Activated T-helper 1 cell treated with Interleukin-2 at 50 U/mL for 16 hours (primary cell): ENCODE results near the gene XPNPEP3.
A peak's percentile ranks its signal among the peaks of the same experiment; 100 is the strongest.

Source experiments
- DNase-seq: peaks from one replicate; pipeline ENCODE4 v3.0.0-alpha.2; 2020; ENCODE audit warnings: low read depth

XPNPEP3 gene

DNA sequence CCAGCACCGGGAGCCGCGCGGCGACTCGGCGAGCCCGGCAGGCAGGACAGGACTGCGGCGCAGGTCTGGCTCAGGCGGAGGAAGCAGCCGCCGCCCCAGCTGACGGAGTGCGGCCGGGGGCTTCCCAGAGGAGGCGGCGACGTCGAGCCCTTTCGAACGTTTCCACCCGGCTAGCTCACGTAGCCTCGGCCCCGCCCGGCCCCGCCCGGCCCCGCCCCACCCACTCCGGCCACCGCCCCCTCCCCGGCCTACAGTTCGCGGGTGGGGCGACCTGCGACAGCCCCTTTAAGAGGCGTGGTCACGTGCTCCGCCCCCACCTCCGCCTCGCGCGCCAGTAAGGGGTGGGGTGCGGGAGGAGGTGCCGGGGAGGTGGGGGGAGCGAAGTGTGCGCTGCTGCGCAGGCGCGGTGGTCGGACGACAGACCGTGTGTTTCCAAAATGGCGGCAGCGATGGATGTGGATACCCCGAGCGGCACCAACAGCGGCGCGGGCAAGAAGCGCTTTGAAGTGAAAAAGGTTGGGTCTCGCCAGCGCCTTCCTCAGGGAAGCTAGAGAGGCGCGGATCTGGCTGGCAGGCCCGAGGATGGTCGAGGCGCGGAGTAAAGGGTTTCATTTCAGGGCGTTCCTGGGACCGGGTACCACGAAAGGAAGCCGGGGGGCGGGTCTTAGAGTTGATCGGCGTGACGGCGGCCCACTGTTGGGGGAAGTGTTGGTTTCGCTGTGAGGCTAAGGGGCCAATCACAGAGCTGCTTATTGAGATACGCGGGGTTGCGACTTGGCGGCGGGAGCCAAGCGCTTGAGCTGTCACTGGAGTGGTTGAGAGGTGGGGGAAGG lies 94.2 kb downstream of the XPNPEP3 start, which contains the start of gene RBX1:
Gene RBX1 (plus strand): TSS at position 417 of the 833 bp plus-strand sequence. CDS start 21 bp downstream, at position 438.
- peak; percentile 99 for DNase-seq

DNA sequence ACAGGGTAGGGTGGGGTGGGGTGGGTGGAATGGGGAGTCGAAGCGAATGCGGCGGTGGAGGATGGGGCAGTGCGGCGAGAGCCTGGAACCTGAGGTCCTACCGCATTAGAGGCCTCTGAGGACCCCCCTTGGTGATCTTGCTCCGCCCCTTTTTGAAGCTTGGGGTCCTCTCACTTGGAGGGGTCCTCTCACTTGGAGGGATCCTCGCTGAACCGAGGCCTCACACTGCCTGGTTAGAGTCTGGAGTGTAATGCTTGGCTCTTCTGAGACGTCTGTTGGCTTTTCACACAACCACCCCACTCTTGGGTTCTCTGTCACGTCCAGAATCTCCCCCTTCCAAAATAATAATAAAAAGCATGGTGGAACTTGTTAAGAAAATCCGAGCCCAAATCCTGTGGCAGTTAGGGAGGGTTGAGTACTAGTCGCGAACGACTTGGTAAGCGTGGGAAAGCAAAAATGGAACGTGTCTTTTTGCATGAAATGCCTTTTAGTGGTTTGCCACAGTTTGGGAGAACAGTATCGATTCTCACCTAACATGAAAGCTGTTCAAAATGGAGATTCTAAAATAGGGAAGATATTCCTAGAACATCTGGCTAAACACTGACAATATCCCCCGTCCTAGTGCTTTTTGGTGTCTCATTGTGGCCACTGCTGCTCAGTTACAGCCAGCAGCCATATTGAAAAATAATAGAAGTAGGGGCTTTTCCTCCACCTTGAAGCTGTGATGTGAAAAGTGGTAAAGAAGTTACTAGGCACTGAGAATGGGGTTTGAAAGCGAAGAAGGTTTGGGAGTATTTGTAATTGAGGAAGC lies 95.1 kb downstream of the XPNPEP3 start:
- DNase-seq: no peak

DNA sequence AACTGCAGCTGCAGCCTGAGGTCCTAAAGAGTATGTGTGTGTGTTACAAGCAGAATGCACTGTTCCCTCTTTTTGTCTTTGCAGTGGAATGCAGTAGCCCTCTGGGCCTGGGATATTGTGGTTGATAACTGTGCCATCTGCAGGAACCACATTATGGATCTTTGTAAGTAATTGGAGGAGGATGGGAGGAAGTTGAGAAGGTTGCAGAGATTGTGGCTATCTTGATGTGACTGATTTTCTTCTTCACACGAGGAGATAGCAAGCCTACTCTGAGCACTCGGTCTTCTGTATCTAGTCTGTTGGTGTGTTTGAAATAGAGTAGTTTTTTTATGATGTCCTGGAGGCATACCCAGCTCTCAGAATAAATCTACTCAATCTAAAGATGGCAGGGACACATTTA lies 96.5 kb downstream of the XPNPEP3 start:
- DNase-seq: no peak

DNA sequence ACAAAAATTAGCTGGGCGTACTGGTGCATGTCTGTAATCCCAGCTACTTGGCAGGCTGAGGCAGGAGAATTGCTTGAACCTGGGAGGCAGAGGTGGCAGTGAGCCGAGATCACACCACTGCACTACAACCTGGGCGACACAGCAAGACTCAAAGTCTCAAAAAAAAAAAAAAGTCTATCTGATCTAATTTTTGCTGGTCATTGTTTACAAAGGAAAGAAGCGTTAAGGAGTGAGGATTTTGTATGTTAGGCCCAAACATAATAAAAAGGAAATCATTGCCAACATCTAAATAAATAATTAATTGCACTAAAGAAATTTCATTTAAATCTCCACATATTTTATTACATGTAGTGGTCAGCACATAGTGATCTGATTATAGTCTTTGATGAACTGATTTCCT lies 97.2 kb downstream of the XPNPEP3 start:
- no peak for DNase-seq

DNA sequence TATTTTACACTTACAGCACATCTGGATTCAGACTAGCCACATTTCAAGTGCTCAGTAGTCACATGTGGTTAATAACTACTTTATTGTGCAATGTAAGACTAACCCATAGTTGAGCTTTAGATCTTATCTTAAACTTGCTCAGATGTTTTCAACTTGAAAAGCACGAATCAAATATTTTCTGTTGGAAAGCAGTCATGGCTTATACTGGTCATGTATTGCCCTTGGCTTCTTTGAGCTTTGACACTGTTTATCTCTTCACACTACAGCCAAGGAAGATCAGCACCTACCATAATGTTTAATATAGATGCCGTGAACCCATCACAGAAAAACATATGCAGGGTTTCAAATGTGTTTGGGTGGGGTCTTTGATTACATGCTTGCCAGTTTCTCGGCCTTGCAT lies 98.6 kb downstream of the XPNPEP3 start:
- DNase-seq: no peak

DNA sequence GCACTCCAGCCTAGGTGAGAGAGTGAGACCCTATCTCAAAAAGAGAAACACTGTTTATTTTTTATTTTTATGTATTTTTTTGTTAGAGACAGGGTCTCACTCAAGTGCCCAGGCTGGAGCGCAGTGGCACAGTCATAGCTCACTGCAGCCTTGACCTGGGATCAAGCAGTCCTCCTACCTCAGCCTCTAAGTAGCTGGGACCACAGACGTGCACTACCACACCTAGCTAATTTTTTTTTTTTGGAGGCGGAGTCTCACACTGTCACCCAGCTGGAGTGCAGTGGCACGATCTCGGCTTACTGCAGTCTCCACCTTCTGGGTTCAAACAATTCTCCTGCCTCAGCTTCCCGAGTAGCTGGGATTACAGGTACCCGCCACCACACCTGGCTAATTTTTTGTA lies 100.7 kb downstream of the XPNPEP3 start:
- DNase-seq: no peak

DNA sequence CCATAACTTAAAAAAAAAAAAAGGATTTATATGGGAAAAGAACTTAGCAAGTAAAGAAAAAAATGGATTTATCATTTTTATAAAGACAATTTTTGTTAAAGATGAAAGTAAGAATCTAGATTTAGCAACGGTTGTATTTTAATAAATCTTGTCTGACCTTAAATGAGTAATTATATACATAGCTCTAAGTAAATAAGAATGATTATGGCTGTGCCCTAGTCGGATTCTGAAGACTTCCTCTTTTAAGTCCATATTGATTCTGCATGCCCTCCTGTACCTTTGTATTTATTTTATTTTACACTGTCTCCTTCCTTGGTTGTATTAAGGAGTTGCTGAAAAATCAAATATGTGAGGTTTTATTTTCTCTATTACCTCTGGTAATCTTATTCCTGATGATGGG lies 101.4 kb downstream of the XPNPEP3 start:
- no peak for DNase-seq

DNA sequence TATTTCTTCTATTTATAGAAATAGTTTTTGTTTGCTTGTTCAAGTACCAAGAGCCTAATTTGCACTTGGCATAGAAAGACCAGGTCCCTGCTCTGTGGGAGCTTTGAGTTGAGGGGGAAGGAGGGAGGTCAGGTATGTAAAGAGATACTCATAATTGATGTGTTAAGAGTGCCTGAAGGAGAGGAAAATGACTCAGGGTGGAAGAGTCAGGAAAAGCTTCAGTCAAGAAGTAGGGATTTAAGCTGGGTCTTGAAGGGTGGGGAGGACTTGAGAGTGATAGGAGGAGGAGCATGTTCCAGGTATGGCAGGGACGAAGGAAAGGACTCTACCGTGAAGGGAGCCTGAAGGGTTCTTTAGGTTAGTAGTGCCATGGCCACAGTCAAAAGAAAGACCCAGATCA lies 103.2 kb downstream of the XPNPEP3 start:
- no peak for DNase-seq

DNA sequence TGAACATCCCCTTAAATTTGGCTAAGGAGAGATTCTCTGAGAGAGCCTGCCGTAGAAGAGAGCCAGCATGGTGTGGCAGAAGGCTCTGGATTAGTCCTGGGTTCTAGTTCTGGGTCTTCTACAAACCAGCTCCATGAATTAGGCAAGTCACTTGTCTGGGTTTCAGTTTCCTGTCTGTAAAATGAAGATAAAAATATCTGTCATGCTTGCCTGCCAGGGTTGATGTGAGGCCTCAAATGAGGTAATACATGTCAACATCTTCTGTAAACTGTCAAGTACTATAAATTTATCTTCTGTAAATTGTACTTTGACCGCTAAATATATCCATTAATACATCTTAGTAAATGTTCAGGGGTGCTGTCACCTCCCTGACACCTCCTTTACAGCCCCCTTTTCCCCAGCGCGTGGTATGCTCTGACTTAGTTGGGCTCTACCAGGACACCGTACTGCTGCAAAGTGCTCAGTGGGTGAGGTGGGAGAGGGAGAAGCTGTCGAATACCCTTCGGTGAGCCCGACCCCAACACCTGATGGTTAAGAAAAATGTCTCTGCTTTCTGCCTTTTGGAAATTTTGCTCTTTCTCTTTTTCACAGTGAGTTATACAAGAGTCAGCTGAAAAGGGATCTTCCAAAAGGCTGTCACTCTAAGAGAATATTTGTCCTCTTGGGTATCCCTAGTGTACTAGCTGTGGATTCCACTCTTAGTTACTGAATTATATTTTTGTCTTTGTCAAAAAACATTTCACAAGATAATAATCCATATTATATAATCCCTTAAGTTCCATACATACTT lies 109.2 kb downstream of the XPNPEP3 start:
- DNase-seq: no peak

DNA sequence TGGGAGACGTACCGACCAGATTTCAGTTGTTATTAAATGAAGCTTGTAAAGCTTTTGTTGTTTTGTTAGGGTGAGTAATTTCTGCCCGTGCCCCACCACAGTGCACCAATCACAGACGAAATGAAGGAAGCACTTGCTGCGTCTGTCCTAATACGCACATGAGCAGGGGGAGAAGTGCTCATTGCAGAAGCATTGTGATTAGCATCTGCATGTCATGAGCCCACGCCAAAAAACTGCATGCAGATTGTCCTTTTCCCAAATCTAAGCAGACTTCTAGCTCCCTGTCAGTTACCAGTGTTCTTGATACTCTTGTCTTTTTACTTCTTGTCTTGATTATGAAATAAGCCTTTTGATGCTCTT lies 109.8 kb downstream of the XPNPEP3 start:
- DNase-seq: no peak

DNA sequence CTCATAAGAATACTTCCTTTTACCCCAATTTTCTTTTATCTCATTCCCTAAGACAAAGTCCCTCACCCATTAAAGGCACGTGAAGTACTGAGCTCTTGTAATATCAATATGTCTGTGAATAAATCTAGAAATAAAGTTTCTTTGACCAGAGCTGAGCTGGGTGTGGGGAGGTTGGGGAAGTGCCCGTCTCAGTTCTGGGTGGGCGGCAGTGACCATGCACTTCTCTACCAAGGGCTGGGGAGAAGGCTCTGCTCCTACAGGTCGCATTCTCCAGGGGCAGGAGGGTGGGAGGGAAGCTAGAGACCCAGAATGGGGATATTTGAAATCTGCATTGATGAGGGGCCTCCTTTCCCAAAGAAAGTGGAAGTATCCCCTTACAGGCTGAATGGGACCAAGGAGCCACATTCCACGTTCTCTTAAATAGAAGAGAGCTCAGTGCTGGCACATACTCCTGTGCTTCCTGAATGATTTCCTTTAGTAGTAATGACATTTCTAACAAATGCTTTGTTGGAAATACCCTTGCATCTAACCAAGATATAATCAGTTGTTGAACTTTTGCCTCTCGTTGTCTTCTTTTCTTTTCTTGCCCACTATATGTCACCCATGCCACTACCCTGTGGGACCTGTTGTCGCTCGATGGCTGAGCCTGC lies 110.3 kb downstream of the XPNPEP3 start:
- DNase-seq: no peak

DNA sequence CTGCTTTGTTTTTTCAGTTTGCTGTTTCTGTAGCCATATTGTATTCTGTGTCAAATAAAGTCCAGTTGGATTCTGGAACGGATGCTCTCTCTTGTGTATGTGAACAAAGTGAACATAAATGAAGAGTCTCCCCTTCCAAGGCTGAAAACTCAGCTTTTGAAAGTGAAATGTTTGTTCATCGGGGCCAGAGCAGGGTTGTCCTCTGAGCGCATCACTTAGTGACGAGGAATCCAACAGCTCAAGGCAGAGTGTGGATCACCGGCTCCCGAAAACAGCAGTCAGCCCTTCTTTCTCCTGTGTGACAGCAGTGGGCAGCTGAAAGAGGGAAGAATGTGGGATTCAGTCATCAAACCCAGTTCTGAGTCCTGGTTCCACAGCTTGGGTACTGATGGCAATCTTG lies 115.6 kb downstream of the XPNPEP3 start:
- no peak for DNase-seq

DNA sequence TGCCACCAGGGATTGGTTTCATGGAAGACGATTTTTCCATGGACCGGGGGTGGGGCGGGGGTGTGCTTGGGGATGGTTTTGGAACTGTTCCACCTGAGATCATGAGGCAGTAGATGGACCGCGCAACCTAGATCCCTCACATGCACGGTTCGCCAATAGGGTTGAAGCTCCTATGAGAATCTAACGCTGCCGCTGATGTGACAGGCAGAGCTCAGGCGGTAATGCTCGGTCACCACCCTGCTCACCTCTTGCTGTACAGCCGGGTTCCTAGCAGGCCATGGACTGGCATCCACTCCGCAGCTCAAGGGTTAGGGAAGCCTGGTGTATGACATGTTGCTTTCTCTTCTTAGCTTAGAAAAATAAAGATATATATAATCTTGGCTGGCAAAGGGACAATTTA lies 116.2 kb downstream of the XPNPEP3 start:
- no peak for DNase-seq

DNA sequence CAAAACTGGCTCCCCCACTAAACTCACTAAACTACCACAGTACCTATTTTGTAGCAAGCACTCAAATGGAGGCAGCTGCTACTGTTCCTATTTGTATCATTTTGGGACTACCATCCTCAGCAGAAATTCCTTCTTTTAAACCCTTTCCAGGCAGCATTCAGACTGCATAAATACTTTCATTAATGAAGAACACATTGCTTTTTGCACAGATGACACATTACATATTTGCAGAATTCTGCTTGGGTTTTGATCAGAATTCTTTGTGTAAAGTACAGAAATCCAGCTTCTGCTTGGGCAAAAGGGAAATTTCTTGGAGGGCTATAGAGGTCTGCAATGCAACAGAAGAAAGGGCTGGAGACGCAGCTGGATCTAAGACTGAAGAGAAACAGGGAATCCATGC lies 118.4 kb downstream of the XPNPEP3 start:
- DNase-seq: no peak

DNA sequence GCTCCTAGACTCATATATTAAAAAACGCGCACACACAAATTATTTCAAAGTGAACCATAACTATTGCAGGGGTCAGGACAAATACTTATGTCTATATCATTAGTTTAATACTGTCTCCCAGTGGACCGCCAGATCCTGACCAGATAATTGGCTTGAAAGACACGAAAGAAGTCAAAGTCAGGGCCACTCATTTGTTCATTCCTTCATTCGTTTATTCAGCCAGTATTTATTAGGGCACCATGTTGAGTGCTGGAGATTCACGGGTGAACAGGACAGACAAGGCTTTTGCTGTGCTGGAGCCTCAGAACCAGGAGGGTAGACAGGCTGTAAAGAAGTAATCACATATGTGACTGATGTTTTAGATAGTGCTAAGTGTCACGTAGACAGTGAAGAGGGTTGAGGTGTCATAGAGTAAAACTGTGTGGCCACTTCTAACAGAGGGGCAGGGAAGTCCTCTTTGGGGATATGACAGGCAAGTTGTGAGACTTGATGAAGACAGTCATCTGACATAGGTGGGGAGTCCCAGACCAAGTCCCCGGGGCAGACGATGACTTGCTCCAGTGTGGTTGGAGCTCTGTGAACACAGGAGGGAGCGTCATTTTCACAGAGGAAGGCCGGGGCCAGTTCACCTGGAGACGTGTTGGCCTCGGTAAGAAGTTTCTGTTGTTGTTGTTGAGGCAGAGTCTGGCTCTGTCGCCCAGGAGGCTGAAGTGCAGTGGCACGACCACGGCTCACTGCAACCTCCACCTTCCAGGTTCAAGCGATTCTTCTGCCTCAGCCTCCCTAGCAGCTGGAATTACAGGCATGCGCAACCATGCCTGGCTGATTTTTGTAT lies 120.1 kb downstream of the XPNPEP3 start:
- no peak for DNase-seq

DNA sequence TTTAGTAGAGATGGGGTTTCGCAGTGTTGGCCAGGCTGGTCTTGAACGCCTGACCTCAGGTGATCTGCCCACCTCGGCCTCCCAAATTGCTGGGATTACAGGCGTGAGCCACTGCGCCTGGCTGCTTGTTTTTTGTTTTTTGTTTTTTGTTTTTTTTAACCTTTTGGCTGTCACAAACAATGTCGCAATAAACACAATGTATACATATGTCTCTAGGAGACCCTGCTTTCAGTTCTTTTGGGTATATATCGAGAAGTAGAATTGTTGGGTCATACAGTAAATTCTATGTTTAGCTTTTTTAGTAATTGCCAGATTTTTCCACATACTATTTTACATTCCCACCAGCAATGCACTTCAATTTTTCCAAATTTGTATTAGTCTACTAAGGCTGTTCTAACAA lies 122.2 kb downstream of the XPNPEP3 start:
- DNase-seq: no peak

DNA sequence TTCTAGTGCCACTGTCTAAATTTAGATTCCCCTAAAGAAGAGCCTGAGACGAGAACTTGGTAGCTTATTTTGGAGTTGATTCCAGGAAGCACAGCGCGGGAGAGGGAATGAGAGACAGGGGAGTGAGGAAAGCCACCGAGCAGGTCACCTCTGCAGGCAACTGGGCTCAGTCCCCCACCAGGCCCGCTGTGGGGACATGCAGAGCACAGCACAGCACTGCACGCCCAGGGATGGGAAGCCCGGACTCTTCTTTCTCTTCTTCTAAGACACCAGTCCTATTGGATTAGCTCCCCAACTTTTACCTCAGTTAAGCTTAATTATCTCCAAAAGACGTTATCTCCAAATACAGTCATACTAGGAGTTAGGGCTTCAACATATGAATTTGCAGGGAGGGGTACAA lies 122.9 kb downstream of the XPNPEP3 start:
- no peak for DNase-seq
